Vagina (tissue), 2 donors: ENCODE measurements around the gene SLA2. TPM values are rescaled to one million over a fixed set of nuclear protein-coding genes. Genes with fewer than 3 reads are reported as not detected.

ENCODE experiments used
- DNase-seq, 2 donors: peaks; one replicate each; pipeline ENCODE4 v3.0.0-alpha.2; 2017; ENCODE audit errors: extremely low spot score in 2 of 2
- H3K27ac ChIP-seq: fragments of 200-600 bp; sonication (generic); one replicate; pipeline ENCODE4 v1.5.1; 2019
- H3K27me3 ChIP-seq: fragments of 200-600 bp; sonication (generic); one replicate; pipeline ENCODE4 v1.5.1; 2019
- H3K36me3 ChIP-seq, 2 donors: fragments of 200-600 bp; sonication (generic); one replicate each; pipeline ENCODE4 v1.5.1; 2017 to 2019
- H3K4me1 ChIP-seq: fragments of 200-600 bp; sonication (generic); one replicate; pipeline ENCODE4 v1.5.1; 2019
- H3K4me3 ChIP-seq, 2 donors: fragments of 200-600 bp; sonication (generic); 1 replicate in 1 of 2; 2 replicates in 1 of 2; pipeline ENCODE4 v1.5.1; 2016 to 2019
- H3K9me3 ChIP-seq: fragments of 200-600 bp; sonication (generic); one replicate; pipeline ENCODE4 v1.5.1; 2019
- CTCF ChIP-seq, 3 experiments: fragments of 450-650 bp in 2 of 3; fragments of 200-600 bp in 1 of 3; sonication (generic) in 1 of 3; IDR thresholded peaks; one replicate each; pipeline ENCODE4 v1.5.1; 2017 to 2019; ENCODE audit warnings: antibody characterized with exemption in 3 of 3, mild to moderate bottlenecking in 2 of 3, moderate library complexity in 2 of 3
- POLR2A ChIP-seq, 2 donors: fragments of 450-650 bp; IDR thresholded peaks; one replicate each; pipeline ENCODE4 v1.6.1; 2017; ENCODE audit warnings: antibody characterized with exemption in 2 of 2, mild to moderate bottlenecking in 2 of 2, moderate library complexity in 2 of 2
- POLR2AphosphoS5 ChIP-seq, 2 donors: sonication (generic); formaldehyde crosslinking; IDR thresholded peaks; one replicate each; pipeline ENCODE4 v1.9.0; 2017; ENCODE audit warnings: antibody characterized with exemption in 2 of 2, mild to moderate bottlenecking in 2 of 2, low read depth in 1 of 2; ENCODE audit not compliant: insufficient read depth in 1 of 2
- intact Hi-C: fragments of 100-400 bp; cut with DNase I; formaldehyde crosslinking; loops from one replicate; pipeline ENCODE4 v1.15.1; 2023
- total RNA-seq: library from RNA; depleted of rRNA; stranded (reverse); fragments of >200 nt; gene quantifications from one replicate; pipeline ENCODE4 v1.2.3, GENCODE V29; 2016

SLA2 gene
- total RNA-seq, 1 donor from 2014 or later = 3.7 TPM

GRCh38 chr20:36634342-36634741, 11.7 kb downstream of the SLA2 start:
- TF ChIP-seq POLR2AphosphoS5 (IDR thresholded peaks at IDR 0.05; ENCODE audit: insufficient read depth in 1 of 2, low read depth in 1 of 2) (no peak), POLR2A (IDR thresholded peaks at IDR 0.05) (no peak), CTCF (IDR thresholded peaks at IDR 0.05) (no peak)
- Histone ChIP-seq H3K27me3 (no peaks in the 10 kb centered on the region), H3K36me3 (no peaks in the 10 kb centered on the region), H3K4me1 (no peaks in the 10 kb centered on the region), H3K4me3 (no peak overlapping the region), H3K9me3 (no peaks in the 10 kb centered on the region), H3K27ac (no peak overlapping the region)
- DNase-seq = no peak
- intact Hi-C loops = no loop called here

GRCh38 chr20:36633285-36633772, 12.7 kb downstream of the SLA2 start:
- H3K27ac ChIP-seq = no peak overlapping the region
- no peaks in the 10 kb centered on the region for H3K4me1 ChIP-seq
- H3K27me3 ChIP-seq = no peaks in the 10 kb centered on the region
- TF ChIP-seq POLR2AphosphoS5 (IDR thresholded peaks at IDR 0.05; ENCODE audit: insufficient read depth in 1 of 2, low read depth in 1 of 2) = no peak
- no peak overlapping the region for H3K4me3 ChIP-seq
- no peak for DNase-seq
- intact Hi-C loops = no loop called here
- H3K36me3 ChIP-seq = no peaks in the 10 kb centered on the region
- H3K9me3 ChIP-seq = no peaks in the 10 kb centered on the region

GRCh38 chr20:36632487-36633284, 13.3 kb downstream of the SLA2 start:
- Histone ChIP-seq H3K4me3 (no peak overlapping the region), H3K9me3 (no peaks in the 10 kb centered on the region), H3K27me3 (no peaks in the 10 kb centered on the region), H3K27ac (no peak overlapping the region), H3K36me3 (no peaks in the 10 kb centered on the region), H3K4me1 (no peaks in the 10 kb centered on the region)
- TF ChIP-seq CTCF (IDR thresholded peaks at IDR 0.05) (no peak), POLR2A (IDR thresholded peaks at IDR 0.05) (no peak), POLR2AphosphoS5 (IDR thresholded peaks at IDR 0.05; ENCODE audit: insufficient read depth in 1 of 2, low read depth in 1 of 2) (no peak)
- no peak for DNase-seq
- intact Hi-C loops = no loop called here

GRCh38 chr20:36632147-36632486, 13.9 kb downstream of the SLA2 start:
- Histone ChIP-seq H3K9me3 (no peaks in the 10 kb centered on the region), H3K36me3 (no peaks in the 10 kb centered on the region), H3K4me3 (no peak overlapping the region), H3K27ac (no peak overlapping the region), H3K27me3 (no peaks in the 10 kb centered on the region), H3K4me1 (no peaks in the 10 kb centered on the region)
- intact Hi-C loops = no loop called here
- no peak for DNase-seq
- no peak for TF ChIP-seq POLR2AphosphoS5 (IDR thresholded peaks at IDR 0.05; ENCODE audit: insufficient read depth in 1 of 2, low read depth in 1 of 2)
- TF ChIP-seq CTCF (IDR thresholded peaks at IDR 0.05) = no peak
- no peak for TF ChIP-seq POLR2A (IDR thresholded peaks at IDR 0.05)

- TF ChIP-seq POLR2A (IDR thresholded peaks at IDR 0.05) = no peak
- TF ChIP-seq CTCF (IDR thresholded peaks at IDR 0.05) = no peak
- TF ChIP-seq POLR2AphosphoS5 (IDR thresholded peaks at IDR 0.05; ENCODE audit: insufficient read depth in 1 of 2, low read depth in 1 of 2) = no peak
- Histone ChIP-seq H3K4me1 (no peaks in the 10 kb centered on the region), H3K27me3 (no peaks in the 10 kb centered on the region), H3K4me3 (no peak overlapping the region), H3K9me3 (no peaks in the 10 kb centered on the region), H3K27ac (no peak overlapping the region), H3K36me3 (no peaks in the 10 kb centered on the region)
- intact Hi-C loops = no loop called here
- no peak for DNase-seq
These were observed 14.3 kb downstream of the SLA2 start for GRCh38 chr20:36631646-36632045.
